GM12801 (cell line): ENCODE data around the gene MFAP4.

ENCODE experiments used
- CTCF ChIP-seq: IDR thresholded peaks from one replicate; pipeline ENCODE4 v1.5.1; 2011; ENCODE audit warnings: control low read depth; ENCODE audit not compliant: insufficient read length; ENCODE audit errors: extremely low read depth

Gene MFAP4

GRCh38 chr17:19386974-19387920, at the start of gene MFAP4:
Gene MFAP4 (minus strand): TSS chr17:19387190. CDS start chr17:19387155, 35 bp downstream.
- TF ChIP-seq CTCF: no peak

GRCh38 chr17:19433727-19434340, 46.8 kb upstream of the MFAP4 start:
- TF ChIP-seq CTCF: no peak

- TF ChIP-seq CTCF: no peak
Observed at GRCh38 chr17:19433255-19433654, 46.3 kb upstream of the MFAP4 start.

GRCh38 chr17:19431691-19432090, 44.7 kb upstream of the MFAP4 start:
- no peak for TF ChIP-seq CTCF

- no peak for TF ChIP-seq CTCF
Observed at GRCh38 chr17:19426631-19427030, 39.6 kb upstream of the MFAP4 start.

- no peak for TF ChIP-seq CTCF
Observed at GRCh38 chr17:19424934-19425868, 38.2 kb upstream of the MFAP4 start.

GRCh38 chr17:19421926-19422325, 34.9 kb upstream of the MFAP4 start:
- TF ChIP-seq CTCF: no peak
